B cell (primary cell): ENCODE data around the gene RTBDN. TPM values are rescaled to one million over a fixed set of nuclear protein-coding genes. Genes with fewer than 3 reads are reported as not detected.

ENCODE experiments used
- ATAC-seq: fragments of 200-7000 bp; cut with Tn5 transposase; one replicate; pipeline ENCODE4 v1.10.0; 2021; ENCODE audit warnings: low read depth, mild to moderate bottlenecking, moderate number of reproducible peaks, moderate library complexity
- CTCF ChIA-PET: fragments of 350-600 bp; sonication (Branson Sonifier 250); formaldehyde crosslinking; loops from one replicate; lab custom pipeline; 2021; ENCODE audit warnings: antibody characterized with exemption, inconsistent platforms; lab: Charles Lee
- POLR2A ChIA-PET: fragments of 350-600 bp; sonication (Branson Sonifier 250); formaldehyde crosslinking; loops from one replicate; lab custom pipeline; 2021; ENCODE audit warnings: antibody characterized with exemption; lab: Charles Lee
- DNase-seq: peaks from one replicate; pipeline ENCODE4 v3.0.0; 2013
- H2AFZ ChIP-seq: 2 replicates; pipeline ENCODE4 v1.6.1; 2012; ENCODE audit warnings: mild to moderate bottlenecking, low read depth, low read length; ENCODE audit not compliant: insufficient read depth, poor library complexity, severe bottlenecking
- H3K27ac ChIP-seq, 2 donors: 1 replicate in 1 of 2; 2 replicates in 1 of 2; pipeline ENCODE4 v1.5.1; 2012 to 2013; ENCODE audit warnings: low read length in 2 of 2, mild to moderate bottlenecking in 2 of 2, moderate library complexity in 1 of 2
- H3K27me3 ChIP-seq, 4 experiments: fragments of 200-600 bp in 1 of 4; sonication (generic) in 1 of 4; replicated peaks in 1 of 4; 1 replicate in 2 of 4; 2 replicates in 2 of 4; pipeline versions ENCODE4 v1.6.1 to v1.7.0; 2013 to 2016; ENCODE audit warnings: low read length in 3 of 4, mild to moderate bottlenecking in 2 of 4, mixed read lengths in 1 of 4, moderate library complexity in 1 of 4; ENCODE audit not compliant: insufficient read depth in 4 of 4, control insufficient read depth in 3 of 4; ENCODE audit errors: control extremely low read depth in 1 of 4
- H3K36me3 ChIP-seq, 2 experiments: replicated peaks in 1 of 2; 1 replicate in 1 of 2; 2 replicates in 1 of 2; pipeline versions ENCODE4 v1.6.1 to v1.7.1; 2013; ENCODE audit warnings: low read length in 1 of 2; ENCODE audit not compliant: insufficient read depth in 2 of 2, control insufficient read depth in 1 of 2; ENCODE audit errors: control extremely low read depth in 1 of 2, extremely low read depth in 1 of 2
- H3K4me1 ChIP-seq, 2 donors: fragments of 200-600 bp in 1 of 2; sonication (generic) in 1 of 2; 1 replicate in 1 of 2; 2 replicates in 1 of 2; pipeline versions ENCODE4 v1.5.1 to v1.6.1; 2013 to 2017; ENCODE audit warnings: low read length in 2 of 2; ENCODE audit not compliant: control insufficient read depth in 2 of 2, insufficient read depth in 2 of 2
- H3K4me2 ChIP-seq: replicated peaks from 2 replicates; pipeline ENCODE3; 2012; ENCODE audit warnings: mild to moderate bottlenecking, low read depth, low read length; ENCODE audit not compliant: poor library complexity, severe bottlenecking
- H3K4me3 ChIP-seq, 5 experiments: fragments of 200-600 bp in 1 of 5; sonication (generic) in 1 of 5; 1 replicate in 3 of 5; 2 replicates in 2 of 5; pipeline versions ENCODE4 v1.5.1 to v1.7.0; 2011 to 2016; ENCODE audit warnings: low read length in 4 of 5, mild to moderate bottlenecking in 4 of 5, low read depth in 2 of 5, control low read depth in 1 of 5, moderate library complexity in 1 of 5; ENCODE audit not compliant: insufficient read depth in 1 of 5; ENCODE audit errors: control extremely low read depth in 1 of 5, extremely low read depth in 1 of 5
- H3K79me2 ChIP-seq: fragments of 200-600 bp; sonication (generic); one replicate; pipeline ENCODE4 v1.6.0; 2016; ENCODE audit warnings: low read length; ENCODE audit not compliant: control insufficient read depth, insufficient read depth
- H3K9ac ChIP-seq: fragments of 200-600 bp; sonication (generic); 2 replicates; pipeline ENCODE4 v1.6.1; 2017; ENCODE audit warnings: mild to moderate bottlenecking, low read length, moderate library complexity
- H3K9me3 ChIP-seq, 3 donors: one replicate each; pipeline versions ENCODE4 v1.6.1 to v1.7.1; 2013; ENCODE audit warnings: low read length in 2 of 3; ENCODE audit not compliant: control insufficient read depth in 2 of 3, insufficient read depth in 1 of 3; ENCODE audit errors: control extremely low read depth in 1 of 3
- H4K20me1 ChIP-seq: 2 replicates; pipeline ENCODE4 v1.6.0; 2012; ENCODE audit warnings: mild to moderate bottlenecking, low read length; ENCODE audit not compliant: insufficient read depth, control insufficient read depth, poor library complexity, severe bottlenecking
- H3K27ac Mint-ChIP-seq: one replicate; pipeline ENCODE4 v1.8.0; 2021; ENCODE audit warnings: mixed read lengths
- H3K27me3 Mint-ChIP-seq: one replicate; pipeline ENCODE4 v1.8.0; 2021; ENCODE audit warnings: mixed read lengths
- H3K4me1 Mint-ChIP-seq: one replicate; pipeline ENCODE4 v1.8.0; 2021; ENCODE audit warnings: mixed read lengths
- H3K4me3 Mint-ChIP-seq: one replicate; pipeline ENCODE4 v1.8.0; 2021; ENCODE audit warnings: mixed read lengths
- H3K9me3 Mint-ChIP-seq: one replicate; pipeline ENCODE4 v1.8.0; 2022; ENCODE audit warnings: mixed read lengths; ENCODE audit not compliant: insufficient read depth
- EZH2 ChIP-seq: IDR thresholded peaks from 2 replicates; pipeline ENCODE4 v1.6.1; 2012; ENCODE audit warnings: borderline replicate concordance, low read depth, mild to moderate bottlenecking, moderate library complexity, low read length; ENCODE audit not compliant: insufficient read depth, poor library complexity, severe bottlenecking
- WGBS: methylation state at CpG from one replicate; pipeline ENCODE4 v1.1.5; 2013; ENCODE audit warnings: missing lambda C conversion rate; ENCODE audit not compliant: insufficient coverage; 5-methylcytosine and 5-hydroxymethylcytosine counted together
- intact Hi-C: fragments of 100-400 bp; cut with micrococcal nuclease; formaldehyde crosslinking; loops from one replicate; pipeline ENCODE4 v1.10.0; 2022
- polyA plus RNA-seq: library from polyadenylated mRNA; depleted of rRNA; stranded (reverse); fragments of >200 nt; gene quantifications from 2 replicates; pipeline ENCODE4 v1.2.3, GENCODE V29; 2012
- small RNA-seq: library from RNA; depleted of rRNA; stranded (forward); fragments of <200 nt; gene quantifications from one replicate; pipeline ENCODE3, GENCODE V24; 2012; ENCODE audit warnings: low replicate concordance, low read depth; ENCODE audit not compliant: insufficient read length
- total RNA-seq, 2 donors: library from RNA; stranded (reverse); fragments of 120-200 nt in 1 of 2; gene quantifications; 1 replicate in 1 of 2; 2 replicates in 1 of 2; pipeline versions ENCODE4 v1.2.3 to v1.2.4, GENCODE V29; 2013 to 2022
- TF ChIP-seq, protein P1 (sequence below): fragments of 200-600 bp; IDR thresholded peaks from one replicate; pipeline ENCODE4 v1.8.0; 2022; ENCODE audit warnings: antibody characterized with exemption, mild to moderate bottlenecking

Gene RTBDN
- total and polyA plus RNA-seq, 2 donors (not counting 1 experiment from before 2014, with no cell fraction given), result not detected

GRCh38 chr19:12777217-12778016, 57.0 kb downstream of the RTBDN start:
- TF ChIP-seq EZH2, result no peak
- TF ChIP-seq, protein P1, sequence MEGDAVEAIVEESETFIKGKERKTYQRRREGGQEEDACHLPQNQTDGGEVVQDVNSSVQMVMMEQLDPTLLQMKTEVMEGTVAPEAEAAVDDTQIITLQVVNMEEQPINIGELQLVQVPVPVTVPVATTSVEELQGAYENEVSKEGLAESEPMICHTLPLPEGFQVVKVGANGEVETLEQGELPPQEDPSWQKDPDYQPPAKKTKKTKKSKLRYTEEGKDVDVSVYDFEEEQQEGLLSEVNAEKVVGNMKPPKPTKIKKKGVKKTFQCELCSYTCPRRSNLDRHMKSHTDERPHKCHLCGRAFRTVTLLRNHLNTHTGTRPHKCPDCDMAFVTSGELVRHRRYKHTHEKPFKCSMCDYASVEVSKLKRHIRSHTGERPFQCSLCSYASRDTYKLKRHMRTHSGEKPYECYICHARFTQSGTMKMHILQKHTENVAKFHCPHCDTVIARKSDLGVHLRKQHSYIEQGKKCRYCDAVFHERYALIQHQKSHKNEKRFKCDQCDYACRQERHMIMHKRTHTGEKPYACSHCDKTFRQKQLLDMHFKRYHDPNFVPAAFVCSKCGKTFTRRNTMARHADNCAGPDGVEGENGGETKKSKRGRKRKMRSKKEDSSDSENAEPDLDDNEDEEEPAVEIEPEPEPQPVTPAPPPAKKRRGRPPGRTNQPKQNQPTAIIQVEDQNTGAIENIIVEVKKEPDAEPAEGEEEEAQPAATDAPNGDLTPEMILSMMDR, result peak; percentile 99
- ChIA-PET CTCF (interaction anchor here (0.6 to 27.9 kb wide), 9 partner anchors 10 to 70 kb away, joined by 3 to 1147 read pairs (median 8); partner anchors contain the start of genes JUNB, PRDX2, RNASEH2A and THSD8), POLR2A (interaction anchor here (0.6 to 6.9 kb wide), 11 partner anchors 10 to 341 kb away, joined by 3 to 233 read pairs (median 7); partner anchors contain the start of genes DNASE2, GCDH, JUNB and NACC1)
- Histone ChIP-seq H4K20me1 (no peaks in the 10 kb centered on the region), H3K27ac (peak overlapping the region; percentile 83 to 86), H3K4me2 (peak overlapping the region; percentile 95), H2AFZ (no peak overlapping the region), H3K9me3 (no peaks in the 10 kb centered on the region), H3K9ac (peak overlapping the region; percentile 78), H3K4me3 (peak overlapping the region; percentile 63 to 89 (median 75)), H3K79me2 (peaks cover 2% of the 10 kb centered on the region), H3K4me1 (peaks cover 27 to 47% of the 10 kb centered on the region in 2 donors), H3K27me3 (no peaks in the 10 kb centered on the region), H3K36me3 (no peaks in the 10 kb centered on the region)
- peak overlapping the region; percentile 84 for H3K27ac Mint-ChIP-seq
- no peaks in the 10 kb centered on the region for H3K9me3 Mint-ChIP-seq
- peak; percentile 29 for ATAC-seq
- intact Hi-C loops, result loop anchor here (1.0 kb wide), 1 partner anchor 19 kb away; no protein-coding TSS in a partner anchor
- H3K4me1 Mint-ChIP-seq, result peaks cover 48% of the 10 kb centered on the region
- peak; percentile 90 for DNase-seq
- WGBS, result 11% methylated on average over 36 of the region's 43 CpGs
- H3K27me3 Mint-ChIP-seq, result no peaks in the 10 kb centered on the region
- H3K4me3 Mint-ChIP-seq, result peak overlapping the region; percentile 88

Small RNA genes lying within 50 kb of the gene (small RNA-seq; reads per million reads assigned to genes)
- gene MIR5684 (not detected), gene MIR6794 (not detected)

Other genes with a start within 250 kb of the RTBDN start
- gene ZNF490, start 223.8 kb downstream of the RTBDN start, total RNA-seq, result 19.9 and 21.2 TPM in 2 replicates
- 5.7 and 6.7 TPM in 2 replicates for gene ZNF490, start 223.8 kb downstream of the RTBDN start, polyA plus RNA-seq
- 56.0 and 57.9 TPM in 2 replicates for gene ZNF791, start 223.7 kb downstream of the RTBDN start, total RNA-seq
- gene ZNF791, start 223.7 kb downstream of the RTBDN start, polyA plus RNA-seq, result 17.5 and 41.9 TPM in 2 replicates
- 252 and 256 TPM in 2 replicates for gene MAN2B1, start 167.8 kb downstream of the RTBDN start, total RNA-seq
- 183 and 188 TPM in 2 replicates for gene MAN2B1, start 167.8 kb downstream of the RTBDN start, polyA plus RNA-seq
- gene WDR83, start 167.8 kb downstream of the RTBDN start, total RNA-seq, result 24.6 and 25.8 TPM in 2 replicates
- 15.2 and 16.3 TPM in 2 replicates for gene WDR83, start 167.8 kb downstream of the RTBDN start, polyA plus RNA-seq
- 187 and 200 TPM in 2 replicates for gene DHPS, start 152.7 kb downstream of the RTBDN start, total RNA-seq
- gene DHPS, start 152.7 kb downstream of the RTBDN start, polyA plus RNA-seq, result 204 and 216 TPM in 2 replicates
- gene GNG14, start 146.6 kb downstream of the RTBDN start, total RNA-seq, result not detected in 2 replicates
- not detected in 2 replicates for gene GNG14, start 146.6 kb downstream of the RTBDN start, polyA plus RNA-seq
- gene FBXW9, start 137.9 kb downstream of the RTBDN start, total RNA-seq, result 4.7 and 5.2 TPM in 2 replicates
- gene FBXW9, start 137.9 kb downstream of the RTBDN start, polyA plus RNA-seq, result 4.0 and 4.7 TPM in 2 replicates
- gene TNPO2, start 110.6 kb downstream of the RTBDN start, total RNA-seq, result 73.7 and 76.3 TPM in 2 replicates
- 85.6 and 89.0 TPM in 2 replicates for gene TNPO2, start 110.6 kb downstream of the RTBDN start, polyA plus RNA-seq
- gene TRIR, start 99.9 kb downstream of the RTBDN start, total RNA-seq, result 199 and 207 TPM in 2 replicates
- 270 and 305 TPM in 2 replicates for gene TRIR, start 99.9 kb downstream of the RTBDN start, polyA plus RNA-seq
- 30.7 and 37.2 TPM in 2 replicates for gene GET3, start 97.1 kb downstream of the RTBDN start, total RNA-seq
- 45.5 and 61.7 TPM in 2 replicates for gene GET3, start 97.1 kb downstream of the RTBDN start, polyA plus RNA-seq
- gene BEST2, start 82.8 kb downstream of the RTBDN start, total RNA-seq, result not detected in 2 replicates
- gene BEST2, start 82.8 kb downstream of the RTBDN start, polyA plus RNA-seq, result 0.07 TPM in 1 of 2 replicates, not detected in the other
- gene HOOK2, start 59.0 kb downstream of the RTBDN start, total RNA-seq, result 31.6 and 33.4 TPM in 2 replicates
- gene HOOK2, start 59.0 kb downstream of the RTBDN start, polyA plus RNA-seq, result 30.3 and 35.7 TPM in 2 replicates
- gene JUNB, start 43.1 kb downstream of the RTBDN start, total RNA-seq, result 196 and 206 TPM in 2 replicates
- 1,407 and 4,055 TPM in 2 replicates for gene JUNB, start 43.1 kb downstream of the RTBDN start, polyA plus RNA-seq
- gene PRDX2, start 32.8 kb downstream of the RTBDN start, total RNA-seq, result 45.1 and 45.5 TPM in 2 replicates
- 44.3 and 66.1 TPM in 2 replicates for gene PRDX2, start 32.8 kb downstream of the RTBDN start, polyA plus RNA-seq
- gene THSD8, start 32.5 kb downstream of the RTBDN start, total RNA-seq, result 2.1 TPM in 1 of 2 replicates, not detected in the other
- not detected in 2 replicates for gene THSD8, start 32.5 kb downstream of the RTBDN start, polyA plus RNA-seq
- 16.9 and 18.9 TPM in 2 replicates for gene RNASEH2A, start 28.0 kb downstream of the RTBDN start, total RNA-seq
- 13.0 and 14.5 TPM in 2 replicates for gene RNASEH2A, start 28.0 kb downstream of the RTBDN start, polyA plus RNA-seq
- 0.39 and 1.2 TPM in 2 replicates for gene MAST1, start 3.9 kb upstream of the RTBDN start, total RNA-seq
- gene MAST1, start 3.9 kb upstream of the RTBDN start, polyA plus RNA-seq, result 0.36 and 1.1 TPM in 2 replicates
- gene DNASE2, start 46.9 kb upstream of the RTBDN start, total RNA-seq, result 26.6 and 30.8 TPM in 2 replicates
- gene DNASE2, start 46.9 kb upstream of the RTBDN start, polyA plus RNA-seq, result 24.9 and 25.9 TPM in 2 replicates
- gene KLF1, start 52.6 kb upstream of the RTBDN start, total RNA-seq, result not detected in 2 replicates
- gene KLF1, start 52.6 kb upstream of the RTBDN start, polyA plus RNA-seq, result not detected in 2 replicates
- 61.2 and 63.2 TPM in 2 replicates for gene GCDH, start 56.6 kb upstream of the RTBDN start, total RNA-seq
- 47.8 and 48.9 TPM in 2 replicates for gene GCDH, start 56.6 kb upstream of the RTBDN start, polyA plus RNA-seq
- gene SYCE2, start 84.7 kb upstream of the RTBDN start, total RNA-seq, result not detected in 2 replicates
- gene SYCE2, start 84.7 kb upstream of the RTBDN start, polyA plus RNA-seq, result 0.17 TPM in 1 of 2 replicates, not detected in the other
- gene FARSA, start 99.1 kb upstream of the RTBDN start, total RNA-seq, result 50.1 and 50.9 TPM in 2 replicates
- 21.2 and 26.4 TPM in 2 replicates for gene FARSA, start 99.1 kb upstream of the RTBDN start, polyA plus RNA-seq
- 214 and 237 TPM in 2 replicates for gene CALR, start 104.0 kb upstream of the RTBDN start, total RNA-seq
- 385 and 709 TPM in 2 replicates for gene CALR, start 104.0 kb upstream of the RTBDN start, polyA plus RNA-seq
- 89.0 and 100 TPM in 2 replicates for gene RAD23A, start 111.3 kb upstream of the RTBDN start, total RNA-seq
- 106 and 123 TPM in 2 replicates for gene RAD23A, start 111.3 kb upstream of the RTBDN start, polyA plus RNA-seq
- gene GADD45GIP1, start 122.6 kb upstream of the RTBDN start, total RNA-seq, result 11.7 and 12.6 TPM in 2 replicates
- gene GADD45GIP1, start 122.6 kb upstream of the RTBDN start, polyA plus RNA-seq, result 12.9 and 17.5 TPM in 2 replicates
- not detected in 2 replicates for gene DAND5, start 135.0 kb upstream of the RTBDN start, total RNA-seq
- not detected in 2 replicates for gene DAND5, start 135.0 kb upstream of the RTBDN start, polyA plus RNA-seq
- gene NFIX, start 160.9 kb upstream of the RTBDN start, total RNA-seq, result 4.8 and 5.6 TPM in 2 replicates
- 0.45 and 0.69 TPM in 2 replicates for gene NFIX, start 160.9 kb upstream of the RTBDN start, polyA plus RNA-seq